Lung (tissue), 12 donors: ENCODE results near the gene SSTR1. TPM values are rescaled to one million over a fixed set of nuclear protein-coding genes. Genes with fewer than 3 reads are reported as not detected.

ENCODE experiments used
- ATAC-seq: fragments of 200-7000 bp; cut with Tn5 transposase; one replicate; pipeline ENCODE4 v1.9.1; 2020; ENCODE audit warnings: moderate number of reproducible peaks; ENCODE audit not compliant: insufficient read depth, low FRiP score
- DNase-seq, 3 donors: peaks; one replicate each; pipeline ENCODE4 v3.0.0-alpha.2; 2013 to 2017
- H3K27ac ChIP-seq, 2 donors: one replicate each; pipeline ENCODE4 v1.5.1; 2013; ENCODE audit warnings: mild to moderate bottlenecking in 2 of 2, moderate library complexity in 2 of 2, control low read depth in 1 of 2, inconsistent platforms in 1 of 2, low read depth in 1 of 2, low read length in 1 of 2
- H3K27me3 ChIP-seq, 3 donors: one replicate each; pipeline ENCODE4 v1.5.1; 2013; ENCODE audit warnings: low read length in 2 of 3; ENCODE audit not compliant: control insufficient read depth in 3 of 3, insufficient read depth in 3 of 3
- H3K36me3 ChIP-seq, 4 donors: one replicate each; pipeline ENCODE4 v1.5.1; 2013; ENCODE audit warnings: low read length in 4 of 4, mild to moderate bottlenecking in 1 of 4, moderate library complexity in 1 of 4; ENCODE audit not compliant: control insufficient read depth in 4 of 4, insufficient read depth in 4 of 4
- H3K4me1 ChIP-seq, 5 donors: one replicate each; pipeline ENCODE4 v1.5.1; 2013; ENCODE audit warnings: low read length in 5 of 5, mild to moderate bottlenecking in 2 of 5, moderate library complexity in 1 of 5; ENCODE audit not compliant: control insufficient read depth in 5 of 5, insufficient read depth in 5 of 5
- H3K4me3 ChIP-seq: one replicate; pipeline ENCODE4 v1.5.1; 2013; ENCODE audit warnings: mild to moderate bottlenecking, control low read depth, moderate library complexity
- H3K9ac ChIP-seq, 2 donors: one replicate each; pipeline ENCODE4 v1.5.1; 2013; ENCODE audit warnings: low read length in 2 of 2, control low read depth in 1 of 2; ENCODE audit not compliant: insufficient read depth in 1 of 2
- H3K9me3 ChIP-seq, 4 donors: one replicate each; pipeline ENCODE4 v1.5.1; 2013; ENCODE audit warnings: low read length in 3 of 4, mild to moderate bottlenecking in 1 of 4, moderate library complexity in 1 of 4; ENCODE audit not compliant: control insufficient read depth in 4 of 4, insufficient read depth in 3 of 4
- CTCF ChIP-seq: IDR thresholded peaks from 2 replicates; pipeline ENCODE4 v1.5.1; 2012; ENCODE audit warnings: mild to moderate bottlenecking; ENCODE audit errors: control extremely low read depth, extremely low read depth
- WGBS, 2 donors: extraction: QIAGEN DNeasy Blood & Tissue Kit; methylation state at CpG; one replicate each; pipeline ENCODE4 v1.1.7; 2013; 5-methylcytosine and 5-hydroxymethylcytosine counted together
- polyA plus RNA-seq, 2 donors: library from polyadenylated mRNA; stranded (reverse); fragments of 200-250 nt; gene quantifications; one replicate each; pipeline ENCODE4 v1.2.1, GENCODE V29; 2013
- total RNA-seq, 2 donors: library from RNA; depleted of rRNA in 1 of 2; stranded (reverse); fragments of >200 nt in 1 of 2; gene quantifications; one replicate each; pipeline ENCODE4 v1.2.1, GENCODE V29; 2014 to 2021
- donor health status: control.
- donor health status: control.
- donor health status: Bipolar disorder and iron deficiency.
- donor health status: healthy.
- donor health status: DM: yes; HTN: yes; CAD: no.

Gene SSTR1
- total and polyA plus RNA-seq, 4 donors, result 1.6 to 7.9 (median 3.2) TPM

GRCh38 chr14:38212111-38212510 lies 4.4 kb downstream of the SSTR1 start:
- no peak overlapping the region for H3K9ac ChIP-seq
- H3K27ac ChIP-seq, result no peak overlapping the region
- H3K36me3 ChIP-seq, result no peaks in the 10 kb centered on the region
- peaks cover 0 to 6% (median 0%) of the 10 kb centered on the region in 4 donors for H3K9me3 ChIP-seq
- H3K4me3 ChIP-seq, result no peak overlapping the region
- no peak for TF ChIP-seq CTCF
- H3K4me1 ChIP-seq, result peaks cover 0 to 39% (median 14%) of the 10 kb centered on the region in 5 donors
- no peak for ATAC-seq
- no peak for DNase-seq
- H3K27me3 ChIP-seq, result peaks cover 4 to 56% (median 52%) of the 10 kb centered on the region in 3 donors

- TF ChIP-seq CTCF, result no peak
- ATAC-seq (no peak), DNase-seq (no peak)
- H3K9ac ChIP-seq, result no peak overlapping the region
- 75 to 89% methylated on average over 2 of the region's 2 CpGs for WGBS, 2 donors
- H3K4me3 ChIP-seq, result no peak overlapping the region
- peaks cover 4 to 49% (median 45%) of the 10 kb centered on the region in 3 donors for H3K27me3 ChIP-seq
- no peak overlapping the region for H3K27ac ChIP-seq
- no peaks in the 10 kb centered on the region for H3K36me3 ChIP-seq
- peaks cover 0 to 6% (median 0%) of the 10 kb centered on the region in 4 donors for H3K9me3 ChIP-seq
- H3K4me1 ChIP-seq, result peaks cover 0 to 34% (median 14%) of the 10 kb centered on the region in 5 donors
Measured at GRCh38 chr14:38213001-38213400, 5.3 kb downstream of the SSTR1 start.

GRCh38 chr14:38217553-38217952 lies 9.8 kb downstream of the SSTR1 start:
- Histone ChIP-seq H3K9me3 (no peaks in the 10 kb centered on the region), H3K4me3 (no peak overlapping the region), H3K27ac (no peak overlapping the region), H3K27me3 (peaks cover 0 to 9% (median 6%) of the 10 kb centered on the region in 3 donors), H3K36me3 (no peaks in the 10 kb centered on the region), H3K4me1 (peaks cover 0 to 1% (median 0%) of the 10 kb centered on the region in 5 donors), H3K9ac (no peak overlapping the region)
- DNase-seq (no peak), ATAC-seq (no peak)
- WGBS, 2 donors, result 62 to 68% methylated on average over 2 of the region's 2 CpGs
- no peak for TF ChIP-seq CTCF

GRCh38 chr14:38221077-38221476 lies 13.4 kb downstream of the SSTR1 start:
- no peaks in the 10 kb centered on the region for H3K27me3 ChIP-seq
- TF ChIP-seq CTCF, result no peak
- ATAC-seq (no peak), DNase-seq (no peak)
- no peak overlapping the region for H3K4me3 ChIP-seq
- peaks cover 0 to 6% (median 0%) of the 10 kb centered on the region in 5 donors for H3K4me1 ChIP-seq
- 92 to 96% methylated on average over 3 of the region's 3 CpGs for WGBS, 2 donors
- no peaks in the 10 kb centered on the region for H3K36me3 ChIP-seq
- H3K9ac ChIP-seq, result no peak overlapping the region
- no peak overlapping the region for H3K27ac ChIP-seq
- H3K9me3 ChIP-seq, result no peaks in the 10 kb centered on the region
